DND-41 (cell line): ENCODE measurements around the gene SLC5A5.

Source experiments
- EZH2 ChIP-seq: IDR thresholded peaks from 3 replicates; pipeline ENCODE4 v1.6.1; 2012; ENCODE audit warnings: borderline replicate concordance, low read depth, mild to moderate bottlenecking, moderate library complexity, low read length, inconsistent platforms; ENCODE audit not compliant: severe bottlenecking
- TF ChIP-seq, protein P1 (sequence below): IDR thresholded peaks from 2 replicates; pipeline ENCODE4 v1.5.1; 2012; ENCODE audit warnings: borderline replicate concordance, low read length, moderate library complexity, mild to moderate bottlenecking; ENCODE audit not compliant: poor library complexity, severe bottlenecking; ENCODE audit errors: extremely low read depth

DNA sequence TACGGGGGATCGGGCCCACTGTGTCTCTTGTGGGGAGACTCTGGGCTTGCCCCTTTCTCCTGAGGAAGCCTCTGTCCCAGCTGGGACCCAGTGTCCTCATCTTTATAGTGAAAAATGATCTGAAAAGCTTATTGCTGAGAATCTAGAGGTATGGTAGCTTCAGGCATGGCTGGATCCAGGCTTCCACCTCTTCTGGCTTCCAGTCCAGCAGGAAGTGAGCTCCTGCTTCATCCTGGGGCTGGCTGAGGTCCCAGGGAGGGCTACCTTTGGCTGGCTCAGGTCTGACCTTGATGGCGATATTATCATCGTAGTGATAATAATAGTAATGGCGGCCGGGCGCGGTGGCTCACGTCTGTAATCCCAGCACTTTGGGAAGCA, 3.0 kb downstream of the SLC5A5 start:
- TF ChIP-seq, protein P1, sequence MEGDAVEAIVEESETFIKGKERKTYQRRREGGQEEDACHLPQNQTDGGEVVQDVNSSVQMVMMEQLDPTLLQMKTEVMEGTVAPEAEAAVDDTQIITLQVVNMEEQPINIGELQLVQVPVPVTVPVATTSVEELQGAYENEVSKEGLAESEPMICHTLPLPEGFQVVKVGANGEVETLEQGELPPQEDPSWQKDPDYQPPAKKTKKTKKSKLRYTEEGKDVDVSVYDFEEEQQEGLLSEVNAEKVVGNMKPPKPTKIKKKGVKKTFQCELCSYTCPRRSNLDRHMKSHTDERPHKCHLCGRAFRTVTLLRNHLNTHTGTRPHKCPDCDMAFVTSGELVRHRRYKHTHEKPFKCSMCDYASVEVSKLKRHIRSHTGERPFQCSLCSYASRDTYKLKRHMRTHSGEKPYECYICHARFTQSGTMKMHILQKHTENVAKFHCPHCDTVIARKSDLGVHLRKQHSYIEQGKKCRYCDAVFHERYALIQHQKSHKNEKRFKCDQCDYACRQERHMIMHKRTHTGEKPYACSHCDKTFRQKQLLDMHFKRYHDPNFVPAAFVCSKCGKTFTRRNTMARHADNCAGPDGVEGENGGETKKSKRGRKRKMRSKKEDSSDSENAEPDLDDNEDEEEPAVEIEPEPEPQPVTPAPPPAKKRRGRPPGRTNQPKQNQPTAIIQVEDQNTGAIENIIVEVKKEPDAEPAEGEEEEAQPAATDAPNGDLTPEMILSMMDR, result no peak
- no peak for TF ChIP-seq EZH2
